GM12892 (cell line): ENCODE results near the gene FCRL6.

ENCODE experiments used
- POLR2A ChIP-seq: IDR thresholded peaks from 2 replicates; pipeline ENCODE4 v1.6.1; 2011; ENCODE audit warnings: low read depth, low read length, control low read depth
- TAF1 ChIP-seq: IDR thresholded peaks from 2 replicates; pipeline ENCODE4 v1.6.1; 2011; ENCODE audit warnings: low read depth, mild to moderate bottlenecking, control low read depth, low read length, borderline replicate concordance

- TF ChIP-seq POLR2A (no peak), TAF1 (no peak)
These were observed 55.7 kb downstream of the FCRL6 start for GRCh38 chr1:159857889-159858288.
